Natural killer cell treated with Interleukin-12 subunit alpha and Interleukin-12 subunit beta and Interleukin-15 and Interleukin-18, amount 100 ng/mL, for 72 hours (primary cell): ENCODE data around the gene TRUB1. TPM values are rescaled to one million over a fixed set of nuclear protein-coding genes. Genes with fewer than 3 reads are reported as not detected.
A peak's percentile ranks its signal among the peaks of the same experiment; 100 is the strongest.

Experiments
- ATAC-seq, 2 donors: fragments of 150-1000 bp; cut with Tn5 transposase in 1 of 2; sonication (Bioruptor Pico), chemical (Tn5 transposase) in 1 of 2; 2 replicates each; pipeline ENCODE4 v1.10.0; 2021
- DNase-seq: peaks from one replicate; pipeline ENCODE4 v3.0.0; 2022; ENCODE audit warnings: low spot score
- H3K27ac Mint-ChIP-seq, 2 donors: 1 replicate in 1 of 2; 2 replicates in 1 of 2; pipeline ENCODE4 v1.8.0; 2022; ENCODE audit warnings: mixed read lengths in 2 of 2, mild to moderate bottlenecking in 1 of 2, moderate library complexity in 1 of 2
- H3K27me3 Mint-ChIP-seq, 2 donors: 1 replicate in 1 of 2; 2 replicates in 1 of 2; pipeline ENCODE4 v1.8.0; 2022; ENCODE audit warnings: mixed read lengths in 2 of 2
- H3K36me3 Mint-ChIP-seq: one replicate; pipeline ENCODE4 v1.8.0; 2022; ENCODE audit warnings: mixed read lengths
- H3K4me1 Mint-ChIP-seq, 2 donors: 1 replicate in 1 of 2; 2 replicates in 1 of 2; pipeline ENCODE4 v1.8.0; 2022; ENCODE audit warnings: low read depth in 2 of 2, mixed read lengths in 2 of 2, mild to moderate bottlenecking in 1 of 2
- H3K4me3 Mint-ChIP-seq: one replicate; pipeline ENCODE4 v1.8.0; 2022; ENCODE audit warnings: mixed read lengths
- H3K9me3 Mint-ChIP-seq: 2 replicates; pipeline ENCODE4 v1.8.0; 2022; ENCODE audit warnings: mixed read lengths
- total RNA-seq, 2 donors: library from RNA; stranded (reverse); gene quantifications; one replicate each; pipeline ENCODE4 v1.2.3, GENCODE V29; 2022

The TRUB1 gene
- total RNA-seq, 2 donors from 2014 or later: 10.4 to 19.4 TPM

- Mint-ChIP-seq H3K36me3 (no peaks in the 10 kb centered on the region), H3K27ac (no peak overlapping the region), H3K27me3 (peaks cover 7 to 10% of the 10 kb centered on the region in 2 donors), H3K4me1 (no peaks in the 10 kb centered on the region), H3K4me3 (no peak overlapping the region), H3K9me3 (no peaks in the 10 kb centered on the region)
- no peak for DNase-seq
- no peak for ATAC-seq
These were observed 25.5 kb upstream of the TRUB1 start for GRCh38 chr10:114912470-114912859.

GRCh38 chr10:114914560-114914959 is 23.4 kb upstream of the TRUB1 start:
- no peaks in the 10 kb centered on the region for H3K36me3 Mint-ChIP-seq
- ATAC-seq (peak in 1 of 2 donors; percentile 57), DNase-seq (no peak)
- H3K4me3 Mint-ChIP-seq: no peak overlapping the region
- no peak overlapping the region for H3K27ac Mint-ChIP-seq
- H3K4me1 Mint-ChIP-seq: no peaks in the 10 kb centered on the region
- H3K27me3 Mint-ChIP-seq: peaks cover 6 to 8% of the 10 kb centered on the region in 2 donors
- H3K9me3 Mint-ChIP-seq: no peaks in the 10 kb centered on the region

- peaks cover 5 to 7% of the 10 kb centered on the region in 2 donors for H3K27me3 Mint-ChIP-seq
- ATAC-seq (no peak), DNase-seq (no peak)
- H3K9me3 Mint-ChIP-seq: no peaks in the 10 kb centered on the region
- no peaks in the 10 kb centered on the region for H3K4me1 Mint-ChIP-seq
- H3K36me3 Mint-ChIP-seq: no peaks in the 10 kb centered on the region
- no peak overlapping the region for H3K4me3 Mint-ChIP-seq
- H3K27ac Mint-ChIP-seq: no peak overlapping the region
These were observed 22.7 kb upstream of the TRUB1 start for GRCh38 chr10:114915294-114915693.

- Mint-ChIP-seq H3K27me3 (peaks cover 7 to 8% of the 10 kb centered on the region in 2 donors), H3K36me3 (no peaks in the 10 kb centered on the region), H3K4me1 (no peaks in the 10 kb centered on the region), H3K9me3 (no peaks in the 10 kb centered on the region), H3K4me3 (no peak overlapping the region), H3K27ac (no peak overlapping the region)
- DNase-seq: no peak
- no peak for ATAC-seq
These were observed 21.3 kb upstream of the TRUB1 start for GRCh38 chr10:114916653-114917052.

- H3K4me1 Mint-ChIP-seq: no peaks in the 10 kb centered on the region
- no peaks in the 10 kb centered on the region for H3K36me3 Mint-ChIP-seq
- H3K9me3 Mint-ChIP-seq: no peaks in the 10 kb centered on the region
- ATAC-seq: no peak
- peaks cover 7 to 8% of the 10 kb centered on the region in 2 donors for H3K27me3 Mint-ChIP-seq
- no peak for DNase-seq
- H3K4me3 Mint-ChIP-seq: no peak overlapping the region
- no peak overlapping the region for H3K27ac Mint-ChIP-seq
These were observed 20.5 kb upstream of the TRUB1 start for GRCh38 chr10:114917459-114917858.

GRCh38 chr10:114917927-114918672 is 19.9 kb upstream of the TRUB1 start:
- Mint-ChIP-seq H3K4me1 (no peaks in the 10 kb centered on the region), H3K36me3 (no peaks in the 10 kb centered on the region), H3K27ac (no peak overlapping the region), H3K4me3 (no peak overlapping the region), H3K27me3 (peaks cover 7 to 8% of the 10 kb centered on the region in 2 donors), H3K9me3 (no peaks in the 10 kb centered on the region)
- ATAC-seq: no peak
- DNase-seq: no peak

- Mint-ChIP-seq H3K9me3 (no peaks in the 10 kb centered on the region), H3K4me3 (no peak overlapping the region), H3K4me1 (no peaks in the 10 kb centered on the region), H3K27me3 (peaks cover 15 to 19% of the 10 kb centered on the region in 2 donors), H3K36me3 (no peaks in the 10 kb centered on the region), H3K27ac (no peak overlapping the region)
- no peak for ATAC-seq
- no peak for DNase-seq
These were observed 17.5 kb upstream of the TRUB1 start for GRCh38 chr10:114920459-114920858.

- no peak overlapping the region for H3K4me3 Mint-ChIP-seq
- peaks cover 14 to 29% of the 10 kb centered on the region in 2 donors for H3K27me3 Mint-ChIP-seq
- H3K4me1 Mint-ChIP-seq: no peaks in the 10 kb centered on the region
- DNase-seq (no peak), ATAC-seq (no peak)
- H3K36me3 Mint-ChIP-seq: no peaks in the 10 kb centered on the region
- H3K27ac Mint-ChIP-seq: no peak overlapping the region
- H3K9me3 Mint-ChIP-seq: no peaks in the 10 kb centered on the region
These were observed 16.0 kb upstream of the TRUB1 start for GRCh38 chr10:114922003-114922402.

GRCh38 chr10:114923551-114923950 is 14.4 kb upstream of the TRUB1 start:
- DNase-seq (no peak), ATAC-seq (no peak)
- no peaks in the 10 kb centered on the region for H3K36me3 Mint-ChIP-seq
- peaks cover 14 to 31% of the 10 kb centered on the region in 2 donors for H3K27me3 Mint-ChIP-seq
- no peaks in the 10 kb centered on the region for H3K4me1 Mint-ChIP-seq
- no peak overlapping the region for H3K4me3 Mint-ChIP-seq
- no peak overlapping the region for H3K27ac Mint-ChIP-seq
- no peaks in the 10 kb centered on the region for H3K9me3 Mint-ChIP-seq

- peak in 1 of 2 donors; percentile 62 for ATAC-seq
- H3K4me3 Mint-ChIP-seq: no peak overlapping the region
- no peaks in the 10 kb centered on the region for H3K9me3 Mint-ChIP-seq
- peaks cover 12 to 30% of the 10 kb centered on the region in 2 donors for H3K27me3 Mint-ChIP-seq
- H3K27ac Mint-ChIP-seq: no peak overlapping the region
- H3K4me1 Mint-ChIP-seq: no peaks in the 10 kb centered on the region
- no peak for DNase-seq
- H3K36me3 Mint-ChIP-seq: no peaks in the 10 kb centered on the region
These were observed 12.1 kb upstream of the TRUB1 start for GRCh38 chr10:114925587-114926586.

- Mint-ChIP-seq H3K4me3 (no peak overlapping the region), H3K36me3 (no peaks in the 10 kb centered on the region)
These were observed 9.2 kb upstream of the TRUB1 start for GRCh38 chr10:114928818-114929217.

GRCh38 chr10:114930320-114930719 is 7.7 kb upstream of the TRUB1 start:
- Mint-ChIP-seq H3K27me3 (peaks cover 11 to 19% of the 10 kb centered on the region in 2 donors), H3K36me3 (no peaks in the 10 kb centered on the region), H3K4me3 (no peak overlapping the region), H3K9me3 (no peaks in the 10 kb centered on the region), H3K4me1 (no peaks in the 10 kb centered on the region), H3K27ac (no peak overlapping the region)
- DNase-seq: no peak
- ATAC-seq: no peak

More at GRCh38 chr10:114928818-114929217, 9.2 kb upstream of the TRUB1 start:
- H3K27me3 Mint-ChIP-seq: peaks cover 15 to 26% of the 10 kb centered on the region in 2 donors
- no peaks in the 10 kb centered on the region for H3K9me3 Mint-ChIP-seq
- no peaks in the 10 kb centered on the region for H3K4me1 Mint-ChIP-seq
- ATAC-seq (no peak), DNase-seq (no peak)
- no peak overlapping the region for H3K27ac Mint-ChIP-seq

- H3K4me1 Mint-ChIP-seq: no peaks in the 10 kb centered on the region
- no peak overlapping the region for H3K27ac Mint-ChIP-seq
- H3K36me3 Mint-ChIP-seq: no peaks in the 10 kb centered on the region
- peaks cover 10 to 11% of the 10 kb centered on the region in 2 donors for H3K27me3 Mint-ChIP-seq
- no peaks in the 10 kb centered on the region for H3K9me3 Mint-ChIP-seq
- no peak for ATAC-seq
- no peak overlapping the region for H3K4me3 Mint-ChIP-seq
- no peak for DNase-seq
These were observed 6.8 kb upstream of the TRUB1 start for GRCh38 chr10:114931072-114931679.
